ENCODE measurements around the gene CYP2C19. TPM values are rescaled to one million over a fixed set of nuclear protein-coding genes. Genes with fewer than 3 reads are reported as not detected.

CYP2C19 gene
- polyA plus RNA-seq, 1 donor (not counting 4 experiments of a cell fraction or from before 2014, with no cell fraction given), result not detected

GRCh38 chr10:94902080-94902479 lies 139.6 kb downstream of the CYP2C19 start:
- dilution Hi-C loops (cut with MboI; ENCODE audit: extremely low pct_ligation_motif_present, low sequenced_read_pairs), result no loop called here
- H3K27me3 ChIP-seq (ENCODE audit: control insufficient read depth, extremely low read depth, insufficient read depth, low read length), result no peaks in the 10 kb centered on the region
- no peaks in the 10 kb centered on the region for H3K9me3 ChIP-seq (ENCODE audit: control insufficient read depth, low read depth, low read length)
- no peak for TF ChIP-seq EZH2 (IDR thresholded peaks at IDR 0.05; ENCODE audit: low read length)
- no peaks in the 10 kb centered on the region for H4K20me1 ChIP-seq (ENCODE audit: control insufficient read depth, extremely low read depth, insufficient read depth, low read length)
- no peak for DNase-seq (ENCODE audit: low read depth, low spot score)
- no peak overlapping the region for H3K9ac ChIP-seq (ENCODE audit: control insufficient read depth, extremely low read depth, insufficient read depth, low read length)
- no peaks in the 10 kb centered on the region for H3K79me2 ChIP-seq (ENCODE audit: control insufficient read depth, insufficient read depth, low read length)
- H2AFZ ChIP-seq (ENCODE audit: control insufficient read depth, low read length), result no peak overlapping the region
- H3K4me1 ChIP-seq (ENCODE audit: control insufficient read depth, extremely low read depth, insufficient read depth, low read length), result no peaks in the 10 kb centered on the region
- H3K4me2 ChIP-seq (ENCODE audit: control insufficient read depth, extremely low read depth, insufficient read depth, low read depth, low read length), result no peak overlapping the region
- H3K36me3 ChIP-seq (ENCODE audit: control insufficient read depth in 2 of 2, extremely low read depth in 1 of 2, insufficient read depth in 2 of 2, low read length in 2 of 2), result no peaks in the 10 kb centered on the region
- no peak overlapping the region for H3K4me3 ChIP-seq (ENCODE audit: control insufficient read depth in 2 of 3, extremely low read depth in 1 of 3, insufficient read depth in 2 of 3, low read depth in 1 of 3, low read length in 3 of 3)
- no peak overlapping the region for H3K27ac ChIP-seq (ENCODE audit: control insufficient read depth, insufficient read depth, low read length)
- H3K9me1 ChIP-seq (ENCODE audit: control insufficient read depth, extremely low read depth, insufficient read depth, low read length), result no peaks in the 10 kb centered on the region
- FAIRE-seq, result no peak

- Histone ChIP-seq H4K20me1 (ENCODE audit: control insufficient read depth, extremely low read depth, insufficient read depth, low read length) (no peaks in the 10 kb centered on the region), H3K9ac (ENCODE audit: control insufficient read depth, extremely low read depth, insufficient read depth, low read length) (no peak overlapping the region), H3K27ac (ENCODE audit: control insufficient read depth, insufficient read depth, low read length) (no peak overlapping the region), H3K4me3 (ENCODE audit: control insufficient read depth in 2 of 3, extremely low read depth in 1 of 3, insufficient read depth in 2 of 3, low read depth in 1 of 3, low read length in 3 of 3) (no peak overlapping the region), H3K9me1 (ENCODE audit: control insufficient read depth, extremely low read depth, insufficient read depth, low read length) (no peaks in the 10 kb centered on the region), H3K4me1 (ENCODE audit: control insufficient read depth, extremely low read depth, insufficient read depth, low read length) (no peaks in the 10 kb centered on the region), H3K4me2 (ENCODE audit: control insufficient read depth, extremely low read depth, insufficient read depth, low read depth, low read length) (no peak overlapping the region), H3K36me3 (ENCODE audit: control insufficient read depth in 2 of 2, extremely low read depth in 1 of 2, insufficient read depth in 2 of 2, low read length in 2 of 2) (no peaks in the 10 kb centered on the region), H3K9me3 (ENCODE audit: control insufficient read depth, low read depth, low read length) (no peaks in the 10 kb centered on the region), H3K27me3 (ENCODE audit: control insufficient read depth, extremely low read depth, insufficient read depth, low read length) (no peaks in the 10 kb centered on the region), H2AFZ (ENCODE audit: control insufficient read depth, low read length) (no peak overlapping the region), H3K79me2 (ENCODE audit: control insufficient read depth, insufficient read depth, low read length) (no peaks in the 10 kb centered on the region)
- dilution Hi-C loops (cut with MboI; ENCODE audit: extremely low pct_ligation_motif_present, low sequenced_read_pairs), result no loop called here
- FAIRE-seq (no peak), DNase-seq (ENCODE audit: low read depth, low spot score) (no peak)
- TF ChIP-seq EZH2 (IDR thresholded peaks at IDR 0.05; ENCODE audit: low read length) (no peak), CTCF (optimal IDR thresholded peaks at IDR 0.05 in 1 of 3, IDR thresholded peaks at IDR 0.05 in 1 of 3, conservative IDR thresholded peaks at IDR 0.05 in 1 of 3; ENCODE audit: extremely low read depth in 1 of 3, insufficient read depth in 2 of 3, low read length in 3 of 3) (no peak)
These were observed 140.1 kb downstream of the CYP2C19 start for GRCh38 chr10:94902570-94902969.

Other genes starting within 250 kb of the CYP2C19 start
- gene HELLS, start 216.9 kb upstream of the CYP2C19 start, polyA plus RNA-seq, result 3.9 to 16.8 TPM (median 16.4 TPM) in 3 replicates
- 0.05 to 0.41 TPM (median 0.28 TPM) in 3 replicates for gene CYP2C18, start 79.0 kb upstream of the CYP2C19 start, polyA plus RNA-seq
- gene CYP2C9, start 176.0 kb downstream of the CYP2C19 start, polyA plus RNA-seq, result 0.10 TPM in 1 of 3 replicates, not detected in the others

All from keratinocyte (primary cell).